ENCODE measurements around the gene RNF183.

The RNF183 gene

GRCh38 chr9:113320051-113320450 lies 16.9 kb upstream of the RNF183 start:
- Histone ChIP-seq H3K79me2 (ENCODE audit: control insufficient read depth, low read length) (no peaks in the 10 kb centered on the region), H3F3A (ENCODE audit: control insufficient read depth, insufficient read depth) (no peaks in the 10 kb centered on the region)

GRCh38 chr9:113319054-113319453 lies 15.9 kb upstream of the RNF183 start:
- H3K4me2 ChIP-seq (ENCODE audit: low read length), result no peak overlapping the region
- no peaks in the 10 kb centered on the region for H3K9me2 ChIP-seq (replicated peaks; ENCODE audit: control insufficient read depth, low read length)
- H3K36me3 ChIP-seq (ENCODE audit: control insufficient read depth, low read length), result no peaks in the 10 kb centered on the region
- no peaks in the 10 kb centered on the region for H4K20me1 ChIP-seq (ENCODE audit: control insufficient read depth, insufficient read depth, low read depth, low read length)
- H3K4me1 ChIP-seq (ENCODE audit: control insufficient read depth, low read length), result no peaks in the 10 kb centered on the region
- H3K27ac ChIP-seq (ENCODE audit: low read depth, low read length), result no peak overlapping the region
- TF ChIP-seq EZH2phosphoT487 (IDR thresholded peaks at IDR 0.05; ENCODE audit: borderline replicate concordance, low read length) (no peak), CTCF (IDR thresholded peaks at IDR 0.05; ENCODE audit: low read depth, low read length, poor library complexity, severe bottlenecking) (no peak)
- no peaks in the 10 kb centered on the region for H3F3A ChIP-seq (ENCODE audit: control insufficient read depth, insufficient read depth)
- H3K79me2 ChIP-seq (ENCODE audit: control insufficient read depth, low read length), result no peaks in the 10 kb centered on the region
- H3K4me3 ChIP-seq (ENCODE audit: low read length), result no peak overlapping the region
- no peaks in the 10 kb centered on the region for H3K9me3 ChIP-seq (ENCODE audit: control insufficient read depth, insufficient read depth, low read length)
- H3K27me3 ChIP-seq (ENCODE audit: control insufficient read depth, low read length), result peaks cover 29% of the 10 kb centered on the region

More at GRCh38 chr9:113320051-113320450, 16.9 kb upstream of the RNF183 start:
- no peaks in the 10 kb centered on the region for H3K4me1 ChIP-seq (ENCODE audit: control insufficient read depth, low read length)
- no peaks in the 10 kb centered on the region for H3K9me3 ChIP-seq (ENCODE audit: control insufficient read depth, insufficient read depth, low read length)
- H3K4me2 ChIP-seq (ENCODE audit: low read length), result no peak overlapping the region
- peaks cover 30% of the 10 kb centered on the region for H3K27me3 ChIP-seq (ENCODE audit: control insufficient read depth, low read length)
- no peaks in the 10 kb centered on the region for H4K20me1 ChIP-seq (ENCODE audit: control insufficient read depth, insufficient read depth, low read depth, low read length)
- no peak overlapping the region for H3K27ac ChIP-seq (ENCODE audit: low read depth, low read length)
- no peak overlapping the region for H3K4me3 ChIP-seq (ENCODE audit: low read length)
- H3K36me3 ChIP-seq (ENCODE audit: control insufficient read depth, low read length), result no peaks in the 10 kb centered on the region
- TF ChIP-seq EZH2phosphoT487 (IDR thresholded peaks at IDR 0.05; ENCODE audit: borderline replicate concordance, low read length) (no peak), CTCF (IDR thresholded peaks at IDR 0.05; ENCODE audit: low read depth, low read length, poor library complexity, severe bottlenecking) (no peak)
- no peaks in the 10 kb centered on the region for H3K9me2 ChIP-seq (replicated peaks; ENCODE audit: control insufficient read depth, low read length)

- Histone ChIP-seq H3K4me1 (ENCODE audit: control insufficient read depth, low read length) (no peaks in the 10 kb centered on the region), H3K36me3 (ENCODE audit: control insufficient read depth, low read length) (no peaks in the 10 kb centered on the region), H3K4me3 (ENCODE audit: low read length) (no peak overlapping the region), H3K79me2 (ENCODE audit: control insufficient read depth, low read length) (no peaks in the 10 kb centered on the region), H3K4me2 (ENCODE audit: low read length) (no peak overlapping the region), H3F3A (ENCODE audit: control insufficient read depth, insufficient read depth) (no peaks in the 10 kb centered on the region), H3K9me2 (replicated peaks; ENCODE audit: control insufficient read depth, low read length) (no peaks in the 10 kb centered on the region), H3K9me3 (ENCODE audit: control insufficient read depth, insufficient read depth, low read length) (no peaks in the 10 kb centered on the region), H3K27ac (ENCODE audit: low read depth, low read length) (no peak overlapping the region), H3K27me3 (ENCODE audit: control insufficient read depth, low read length) (peaks cover 27% of the 10 kb centered on the region), H4K20me1 (ENCODE audit: control insufficient read depth, insufficient read depth, low read depth, low read length) (no peaks in the 10 kb centered on the region)
- TF ChIP-seq EZH2phosphoT487 (IDR thresholded peaks at IDR 0.05; ENCODE audit: borderline replicate concordance, low read length), result no peak
- no peak for TF ChIP-seq CTCF (IDR thresholded peaks at IDR 0.05; ENCODE audit: low read depth, low read length, poor library complexity, severe bottlenecking)
Observed at GRCh38 chr9:113317777-113318176, 14.6 kb upstream of the RNF183 start.

- H3K4me1 ChIP-seq (ENCODE audit: control insufficient read depth, low read length), result no peaks in the 10 kb centered on the region
- H3K4me2 ChIP-seq (ENCODE audit: low read length), result no peak overlapping the region
- H3K27ac ChIP-seq (ENCODE audit: low read depth, low read length), result no peak overlapping the region
- H3K79me2 ChIP-seq (ENCODE audit: control insufficient read depth, low read length), result no peaks in the 10 kb centered on the region
- H3K4me3 ChIP-seq (ENCODE audit: low read length), result no peak overlapping the region
- no peak for TF ChIP-seq EZH2phosphoT487 (IDR thresholded peaks at IDR 0.05; ENCODE audit: borderline replicate concordance, low read length)
- no peak for TF ChIP-seq CTCF (IDR thresholded peaks at IDR 0.05; ENCODE audit: low read depth, low read length, poor library complexity, severe bottlenecking)
- no peaks in the 10 kb centered on the region for H3K9me2 ChIP-seq (replicated peaks; ENCODE audit: control insufficient read depth, low read length)
- H4K20me1 ChIP-seq (ENCODE audit: control insufficient read depth, insufficient read depth, low read depth, low read length), result no peaks in the 10 kb centered on the region
- no peaks in the 10 kb centered on the region for H3K9me3 ChIP-seq (ENCODE audit: control insufficient read depth, insufficient read depth, low read length)
- no peaks in the 10 kb centered on the region for H3K36me3 ChIP-seq (ENCODE audit: control insufficient read depth, low read length)
- H3K27me3 ChIP-seq (ENCODE audit: control insufficient read depth, low read length), result peaks cover 17% of the 10 kb centered on the region
- H3F3A ChIP-seq (ENCODE audit: control insufficient read depth, insufficient read depth), result no peaks in the 10 kb centered on the region
Observed at GRCh38 chr9:113316030-113316429, 12.9 kb upstream of the RNF183 start.

Data from DOHH2 (cell line).